ENCODE data around the gene HIVEP1. TPM values are rescaled to one million over a fixed set of nuclear protein-coding genes. Genes with fewer than 3 reads are reported as not detected.

The HIVEP1 gene
- total RNA-seq, 1 donor: 18.8 TPM

GRCh38 chr6:11972270-11972669, 39.8 kb upstream of the HIVEP1 start:
- H3K4me2 ChIP-seq (ENCODE audit: insufficient read depth, low read length): no peak overlapping the region
- H3K36me3 ChIP-seq (ENCODE audit: insufficient read depth, low read length): no peaks in the 10 kb centered on the region
- TF ChIP-seq, protein P1, sequence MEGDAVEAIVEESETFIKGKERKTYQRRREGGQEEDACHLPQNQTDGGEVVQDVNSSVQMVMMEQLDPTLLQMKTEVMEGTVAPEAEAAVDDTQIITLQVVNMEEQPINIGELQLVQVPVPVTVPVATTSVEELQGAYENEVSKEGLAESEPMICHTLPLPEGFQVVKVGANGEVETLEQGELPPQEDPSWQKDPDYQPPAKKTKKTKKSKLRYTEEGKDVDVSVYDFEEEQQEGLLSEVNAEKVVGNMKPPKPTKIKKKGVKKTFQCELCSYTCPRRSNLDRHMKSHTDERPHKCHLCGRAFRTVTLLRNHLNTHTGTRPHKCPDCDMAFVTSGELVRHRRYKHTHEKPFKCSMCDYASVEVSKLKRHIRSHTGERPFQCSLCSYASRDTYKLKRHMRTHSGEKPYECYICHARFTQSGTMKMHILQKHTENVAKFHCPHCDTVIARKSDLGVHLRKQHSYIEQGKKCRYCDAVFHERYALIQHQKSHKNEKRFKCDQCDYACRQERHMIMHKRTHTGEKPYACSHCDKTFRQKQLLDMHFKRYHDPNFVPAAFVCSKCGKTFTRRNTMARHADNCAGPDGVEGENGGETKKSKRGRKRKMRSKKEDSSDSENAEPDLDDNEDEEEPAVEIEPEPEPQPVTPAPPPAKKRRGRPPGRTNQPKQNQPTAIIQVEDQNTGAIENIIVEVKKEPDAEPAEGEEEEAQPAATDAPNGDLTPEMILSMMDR (IDR thresholded peaks at IDR 0.05; ENCODE audit: extremely low read depth, low read depth, low read length): no peak
- H3K4me3 ChIP-seq (ENCODE audit: insufficient read depth, low read length): no peak overlapping the region
- H3K9me3 ChIP-seq (ENCODE audit: low read depth, low read length): no peaks in the 10 kb centered on the region
- peaks cover 51% of the 10 kb centered on the region for H3K4me1 ChIP-seq (ENCODE audit: insufficient read depth, low read length)
- H3K27me3 ChIP-seq (ENCODE audit: insufficient read depth, low read length): no peaks in the 10 kb centered on the region
- H3K27ac ChIP-seq (ENCODE audit: low read depth, low read length): no peak overlapping the region
- no peaks in the 10 kb centered on the region for H3K79me2 ChIP-seq (ENCODE audit: insufficient read depth, low read length)
- no peak for DNase-seq (ENCODE audit: insufficient read length, low spot score, missing footprints)
- no peaks in the 10 kb centered on the region for H4K20me1 ChIP-seq (ENCODE audit: insufficient read depth, low read length)
- no peak overlapping the region for H2AFZ ChIP-seq (ENCODE audit: low read length)

- Histone ChIP-seq H3K27me3 (ENCODE audit: insufficient read depth, low read length) (no peaks in the 10 kb centered on the region), H3K4me3 (ENCODE audit: insufficient read depth, low read length) (no peak overlapping the region), H3K36me3 (ENCODE audit: insufficient read depth, low read length) (no peaks in the 10 kb centered on the region), H3K4me2 (ENCODE audit: insufficient read depth, low read length) (no peak overlapping the region), H3K9me3 (ENCODE audit: low read depth, low read length) (no peaks in the 10 kb centered on the region), H3K79me2 (ENCODE audit: insufficient read depth, low read length) (no peaks in the 10 kb centered on the region), H3K4me1 (ENCODE audit: insufficient read depth, low read length) (peaks cover 51% of the 10 kb centered on the region), H4K20me1 (ENCODE audit: insufficient read depth, low read length) (no peaks in the 10 kb centered on the region), H3K27ac (ENCODE audit: low read depth, low read length) (no peak overlapping the region), H2AFZ (ENCODE audit: low read length) (no peak overlapping the region)
- DNase-seq (ENCODE audit: insufficient read length, low spot score, missing footprints): no peak
- TF ChIP-seq, protein P1 (IDR thresholded peaks at IDR 0.05; ENCODE audit: extremely low read depth, low read depth, low read length): no peak
Observed at GRCh38 chr6:11972806-11973205, 39.3 kb upstream of the HIVEP1 start.

DNA sequence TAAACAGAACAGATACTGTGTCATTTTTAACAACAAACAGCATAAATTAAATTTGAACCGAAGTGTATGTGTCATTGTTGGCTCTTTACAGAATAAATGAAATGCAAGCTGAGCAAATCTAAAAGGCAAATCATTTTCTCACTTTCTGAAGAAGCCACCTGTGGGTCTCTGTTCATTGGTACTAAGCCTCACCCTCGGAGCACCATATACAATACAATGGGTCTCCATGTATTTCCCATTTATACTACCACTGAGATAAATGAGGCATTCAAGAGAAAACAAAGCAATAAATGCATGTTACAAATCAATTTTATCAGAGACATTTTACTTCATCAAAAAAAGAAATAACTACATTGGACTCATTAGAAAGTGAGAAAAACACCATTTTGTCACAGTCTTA, 38.9 kb upstream of the HIVEP1 start:
- TF ChIP-seq, protein P1 (IDR thresholded peaks at IDR 0.05; ENCODE audit: extremely low read depth, low read depth, low read length): no peak
- no peaks in the 10 kb centered on the region for H4K20me1 ChIP-seq (ENCODE audit: insufficient read depth, low read length)
- peak overlapping the region; percentile 32 for H2AFZ ChIP-seq (ENCODE audit: low read length)
- H3K79me2 ChIP-seq (ENCODE audit: insufficient read depth, low read length): no peaks in the 10 kb centered on the region
- H3K36me3 ChIP-seq (ENCODE audit: insufficient read depth, low read length): no peaks in the 10 kb centered on the region
- H3K27me3 ChIP-seq (ENCODE audit: insufficient read depth, low read length): no peaks in the 10 kb centered on the region
- H3K4me1 ChIP-seq (ENCODE audit: insufficient read depth, low read length): peaks cover 48% of the 10 kb centered on the region
- H3K9me3 ChIP-seq (ENCODE audit: low read depth, low read length): no peaks in the 10 kb centered on the region
- H3K27ac ChIP-seq (ENCODE audit: low read depth, low read length): peak overlapping the region; percentile 48
- no peak overlapping the region for H3K4me2 ChIP-seq (ENCODE audit: insufficient read depth, low read length)
- H3K4me3 ChIP-seq (ENCODE audit: insufficient read depth, low read length): no peak overlapping the region
- no peak for DNase-seq (ENCODE audit: insufficient read length, low spot score, missing footprints)

DNA sequence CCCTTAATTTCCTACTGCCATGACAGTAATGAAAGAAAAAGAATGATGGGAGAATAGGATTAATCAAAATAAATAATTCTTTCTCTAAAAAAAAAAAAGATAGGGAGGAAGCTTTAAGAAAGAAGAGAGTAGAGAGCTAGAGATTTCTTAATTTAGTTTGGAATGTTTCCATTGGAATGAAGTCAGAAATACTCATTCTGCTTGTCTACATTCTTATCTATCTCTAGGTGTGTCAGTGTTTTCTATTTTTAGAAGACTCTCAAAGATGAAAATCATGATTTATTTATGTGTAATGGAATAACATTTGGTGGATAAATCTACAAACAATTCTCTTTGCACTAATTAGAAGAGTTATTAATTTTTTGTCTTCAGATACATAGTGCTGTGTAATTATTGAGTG, 38.0 kb upstream of the HIVEP1 start:
- no peak overlapping the region for H3K4me3 ChIP-seq (ENCODE audit: insufficient read depth, low read length)
- H2AFZ ChIP-seq (ENCODE audit: low read length): no peak overlapping the region
- H3K36me3 ChIP-seq (ENCODE audit: insufficient read depth, low read length): no peaks in the 10 kb centered on the region
- peak overlapping the region; percentile 48 for H3K27ac ChIP-seq (ENCODE audit: low read depth, low read length)
- H3K9me3 ChIP-seq (ENCODE audit: low read depth, low read length): no peaks in the 10 kb centered on the region
- no peaks in the 10 kb centered on the region for H4K20me1 ChIP-seq (ENCODE audit: insufficient read depth, low read length)
- no peaks in the 10 kb centered on the region for H3K79me2 ChIP-seq (ENCODE audit: insufficient read depth, low read length)
- peak; percentile 39 for DNase-seq (ENCODE audit: insufficient read length, low spot score, missing footprints)
- no peak overlapping the region for H3K4me2 ChIP-seq (ENCODE audit: insufficient read depth, low read length)
- no peaks in the 10 kb centered on the region for H3K27me3 ChIP-seq (ENCODE audit: insufficient read depth, low read length)
- peaks cover 39% of the 10 kb centered on the region for H3K4me1 ChIP-seq (ENCODE audit: insufficient read depth, low read length)
- TF ChIP-seq, protein P1 (IDR thresholded peaks at IDR 0.05; ENCODE audit: extremely low read depth, low read depth, low read length): no peak
